Measurements from ENCODE around the gene METTL9.

The METTL9 gene

DNA sequence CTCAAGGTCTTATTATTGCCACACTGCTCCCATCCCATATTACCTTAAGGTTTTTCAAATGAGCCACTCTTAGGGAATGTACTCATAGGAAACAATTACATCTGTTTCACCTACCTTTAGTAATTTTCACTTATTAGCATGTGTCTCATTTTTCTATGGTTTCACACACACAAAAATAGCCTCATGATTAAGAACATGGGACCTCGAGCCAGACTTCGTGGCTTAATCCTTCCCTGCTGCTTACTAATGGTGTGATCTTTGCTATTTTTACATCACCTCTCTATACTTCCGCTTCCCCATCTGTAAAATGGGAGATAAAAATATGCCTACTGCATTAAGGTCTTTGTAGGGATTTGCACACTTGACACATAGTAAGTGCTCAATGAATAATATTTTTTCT is 102.9 kb downstream of the METTL9 start:
- DNase-seq (ENCODE audit: low read depth): no peak
- no peak for TF ChIP-seq MYC (IDR thresholded peaks at IDR 0.05; ENCODE audit: low read depth, low read length)
- TF ChIP-seq, protein P1, sequence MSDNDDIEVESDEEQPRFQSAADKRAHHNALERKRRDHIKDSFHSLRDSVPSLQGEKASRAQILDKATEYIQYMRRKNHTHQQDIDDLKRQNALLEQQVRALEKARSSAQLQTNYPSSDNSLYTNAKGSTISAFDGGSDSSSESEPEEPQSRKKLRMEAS (IDR thresholded peaks at IDR 0.05; ENCODE audit: low read depth, low read length): no peak
- no peak for TF ChIP-seq POLR2A (IDR thresholded peaks at IDR 0.05; ENCODE audit: extremely low read depth, insufficient read length)
- TF ChIP-seq, protein P2, sequence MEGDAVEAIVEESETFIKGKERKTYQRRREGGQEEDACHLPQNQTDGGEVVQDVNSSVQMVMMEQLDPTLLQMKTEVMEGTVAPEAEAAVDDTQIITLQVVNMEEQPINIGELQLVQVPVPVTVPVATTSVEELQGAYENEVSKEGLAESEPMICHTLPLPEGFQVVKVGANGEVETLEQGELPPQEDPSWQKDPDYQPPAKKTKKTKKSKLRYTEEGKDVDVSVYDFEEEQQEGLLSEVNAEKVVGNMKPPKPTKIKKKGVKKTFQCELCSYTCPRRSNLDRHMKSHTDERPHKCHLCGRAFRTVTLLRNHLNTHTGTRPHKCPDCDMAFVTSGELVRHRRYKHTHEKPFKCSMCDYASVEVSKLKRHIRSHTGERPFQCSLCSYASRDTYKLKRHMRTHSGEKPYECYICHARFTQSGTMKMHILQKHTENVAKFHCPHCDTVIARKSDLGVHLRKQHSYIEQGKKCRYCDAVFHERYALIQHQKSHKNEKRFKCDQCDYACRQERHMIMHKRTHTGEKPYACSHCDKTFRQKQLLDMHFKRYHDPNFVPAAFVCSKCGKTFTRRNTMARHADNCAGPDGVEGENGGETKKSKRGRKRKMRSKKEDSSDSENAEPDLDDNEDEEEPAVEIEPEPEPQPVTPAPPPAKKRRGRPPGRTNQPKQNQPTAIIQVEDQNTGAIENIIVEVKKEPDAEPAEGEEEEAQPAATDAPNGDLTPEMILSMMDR (IDR thresholded peaks at IDR 0.05; ENCODE audit: low read depth, low read length): no peak
- no peak overlapping the region for H3K4me3 ChIP-seq (ENCODE audit: low read depth, low read length)

DNA sequence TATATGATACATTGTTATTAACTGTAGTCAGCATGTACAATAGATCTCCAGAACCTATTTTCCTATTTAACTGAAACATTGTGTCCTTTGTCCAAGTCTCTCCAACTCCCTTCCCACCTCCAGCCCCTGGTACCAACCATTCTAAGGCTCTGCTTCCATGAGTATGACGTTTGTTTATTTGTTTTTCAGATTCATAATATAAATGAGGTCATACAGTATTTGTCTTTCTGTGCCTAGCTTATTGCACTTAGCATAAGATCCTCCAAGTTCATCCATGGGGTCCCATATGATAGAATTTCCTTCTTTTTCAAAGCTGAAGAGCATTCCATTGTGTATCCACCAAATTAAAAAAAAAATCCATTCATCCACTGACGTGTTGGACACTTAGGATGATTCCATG is 103.8 kb downstream of the METTL9 start:
- TF ChIP-seq POLR2A (IDR thresholded peaks at IDR 0.05; ENCODE audit: extremely low read depth, insufficient read length): no peak
- no peak for TF ChIP-seq MYC (IDR thresholded peaks at IDR 0.05; ENCODE audit: low read depth, low read length)
- TF ChIP-seq, protein P2 (IDR thresholded peaks at IDR 0.05; ENCODE audit: low read depth, low read length): no peak
- TF ChIP-seq, protein P1 (IDR thresholded peaks at IDR 0.05; ENCODE audit: low read depth, low read length): no peak
- no peak overlapping the region for H3K4me3 ChIP-seq (ENCODE audit: low read depth, low read length)
- DNase-seq (ENCODE audit: low read depth): no peak

DNA sequence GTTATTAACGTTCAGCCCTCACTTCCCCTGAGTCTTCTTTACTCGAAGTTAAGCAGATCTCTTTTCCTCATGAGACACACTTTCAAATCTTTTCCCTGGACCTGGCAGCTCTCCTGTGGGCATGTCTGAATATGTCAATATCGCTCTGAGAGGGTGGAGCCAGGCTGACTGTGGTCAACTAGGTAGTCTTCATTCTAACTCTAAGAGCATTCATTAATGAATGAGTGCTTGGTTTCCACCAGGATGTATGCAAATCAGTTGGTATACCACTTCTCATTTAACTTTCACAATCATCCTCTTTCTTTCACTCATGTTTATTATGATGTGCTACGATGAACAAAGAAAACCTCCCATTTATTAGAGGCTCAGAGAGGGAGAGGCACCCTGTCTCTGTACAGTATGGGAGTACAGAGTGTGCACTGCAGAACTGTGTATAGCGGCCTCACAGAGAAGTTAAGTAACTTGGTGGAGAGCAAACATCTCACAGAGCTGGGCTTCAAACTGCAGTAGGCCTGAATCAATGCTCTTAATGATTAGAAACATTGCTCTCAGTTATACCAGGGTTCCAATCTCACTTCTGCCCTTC is 104.3 kb downstream of the METTL9 start:
- TF ChIP-seq MYC (IDR thresholded peaks at IDR 0.05; ENCODE audit: low read depth, low read length) (no peak), POLR2A (IDR thresholded peaks at IDR 0.05; ENCODE audit: extremely low read depth, insufficient read length) (no peak)
- TF ChIP-seq, protein P2 (IDR thresholded peaks at IDR 0.05; ENCODE audit: low read depth, low read length): no peak
- TF ChIP-seq, protein P1 (IDR thresholded peaks at IDR 0.05; ENCODE audit: low read depth, low read length): no peak
- H3K4me3 ChIP-seq (ENCODE audit: low read depth, low read length): no peak overlapping the region
- no peak for DNase-seq (ENCODE audit: low read depth)

DNA sequence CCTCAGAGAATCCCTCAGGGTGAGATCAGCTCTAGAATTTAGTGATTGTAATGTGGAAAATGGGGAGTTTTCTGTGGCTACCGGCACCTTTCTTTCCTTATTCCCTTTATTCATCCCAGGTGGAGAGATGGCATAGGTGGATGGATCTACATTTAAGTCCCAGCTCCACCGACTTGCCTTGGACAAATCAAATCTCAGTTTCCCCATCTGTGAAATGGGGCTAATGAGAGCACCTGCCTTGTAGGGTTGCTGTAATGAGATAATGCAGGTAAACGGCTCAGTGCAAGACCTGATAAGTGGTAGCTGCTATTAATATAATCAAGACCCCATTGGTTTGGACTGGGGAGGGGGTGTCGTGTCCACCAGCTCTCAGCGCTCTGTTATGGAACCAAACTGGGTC is 104.9 kb downstream of the METTL9 start:
- no peak for TF ChIP-seq MYC (IDR thresholded peaks at IDR 0.05; ENCODE audit: low read depth, low read length)
- TF ChIP-seq POLR2A (IDR thresholded peaks at IDR 0.05; ENCODE audit: extremely low read depth, insufficient read length): no peak
- TF ChIP-seq, protein P2 (IDR thresholded peaks at IDR 0.05; ENCODE audit: low read depth, low read length): no peak
- H3K4me3 ChIP-seq (ENCODE audit: low read depth, low read length): no peak overlapping the region
- no peak for DNase-seq (ENCODE audit: low read depth)

DNA sequence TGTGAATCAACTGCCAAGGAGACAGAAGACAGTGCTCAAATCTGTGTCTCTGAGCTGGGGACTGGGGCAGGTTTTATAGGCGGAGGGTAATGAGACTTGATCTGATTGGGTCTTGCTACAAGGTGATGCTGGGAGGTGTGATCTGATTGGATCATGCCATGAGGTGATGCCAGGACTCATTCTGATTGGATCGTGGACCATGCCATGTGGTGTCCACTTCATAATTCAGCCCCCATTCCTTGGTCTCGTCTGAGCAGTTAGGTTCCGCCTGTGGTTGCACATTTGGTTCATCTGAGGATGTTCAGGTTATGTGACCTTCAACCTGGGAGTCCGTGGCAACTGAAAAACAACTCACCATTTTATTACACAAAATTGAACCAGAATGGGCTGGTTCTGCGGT is 105.4 kb downstream of the METTL9 start:
- TF ChIP-seq, protein P2 (IDR thresholded peaks at IDR 0.05; ENCODE audit: low read depth, low read length): no peak
- TF ChIP-seq POLR2A (IDR thresholded peaks at IDR 0.05; ENCODE audit: extremely low read depth, insufficient read length) (no peak), MYC (IDR thresholded peaks at IDR 0.05; ENCODE audit: low read depth, low read length) (no peak)
- TF ChIP-seq, protein P1 (IDR thresholded peaks at IDR 0.05; ENCODE audit: low read depth, low read length): no peak
- H3K4me3 ChIP-seq (ENCODE audit: low read depth, low read length): no peak overlapping the region
- peak; percentile 27 for DNase-seq (ENCODE audit: low read depth)
